Stomach (tissue), 4 donors: ENCODE data around the gene BRCA1.

ENCODE experiments used
- CTCF ChIP-seq, 7 experiments: fragments of 450-650 bp in 4 of 7; fragments of 200-600 bp in 3 of 7; sonication (generic) in 3 of 7; IDR thresholded peaks; one replicate each; pipeline ENCODE4 v1.5.1; 2016 to 2019; ENCODE audit warnings: antibody characterized with exemption in 7 of 7, control low read depth in 2 of 7, mild to moderate bottlenecking in 1 of 7
- POLR2AphosphoS5 ChIP-seq, 3 donors: sonication (generic); formaldehyde crosslinking; IDR thresholded peaks; one replicate each; pipeline ENCODE4 v1.6.1; 2016; ENCODE audit warnings: antibody characterized with exemption in 3 of 3

GRCh38 chr17:43028221-43028861 is 96.8 kb downstream of the BRCA1 start:
- TF ChIP-seq CTCF (IDR thresholded peaks at IDR 0.05) (no peak), POLR2AphosphoS5 (IDR thresholded peaks at IDR 0.05) (no peak)
